Karpas-422 (cell line): ENCODE measurements around the gene RPL37A. TPM values are rescaled to one million over a fixed set of nuclear protein-coding genes. Genes with fewer than 3 reads are reported as not detected.
"Not testable (repeated sequence)": the region's sequence is repeated elsewhere in the genome, so short reads cannot be mapped to it uniquely, and the experiment has no call there.

Source experiments
- DNase-seq: peaks from one replicate; pipeline ENCODE4 v3.0.0-alpha.2; 2015
- H2AFZ ChIP-seq: fragments of 200-600 bp; sonication (generic); 2 replicates; pipeline ENCODE4 v1.6.1; 2014; ENCODE audit warnings: antibody characterized with exemption, low read length, mixed read lengths
- H3K27ac ChIP-seq: fragments of 200-600 bp; sonication (generic); 2 replicates; pipeline ENCODE4 v1.5.1; 2014; ENCODE audit warnings: mild to moderate bottlenecking, low read length, moderate library complexity
- H3K27me3 ChIP-seq: fragments of 200-600 bp; sonication (generic); 2 replicates; pipeline ENCODE4 v1.6.1; 2014; ENCODE audit warnings: low read length, mixed read lengths
- H3K36me3 ChIP-seq: fragments of 200-600 bp; sonication (generic); 2 replicates; pipeline ENCODE4 v1.6.1; 2014; ENCODE audit warnings: low read length, mixed read lengths; ENCODE audit not compliant: insufficient read depth
- H3K4me1 ChIP-seq: fragments of 200-600 bp; sonication (generic); 2 replicates; pipeline ENCODE4 v1.6.1; 2014; ENCODE audit warnings: mild to moderate bottlenecking, low read length, mixed read lengths
- H3K4me2 ChIP-seq: fragments of 200-600 bp; sonication (generic); 2 replicates; pipeline ENCODE4 v1.6.1; 2014; ENCODE audit warnings: low read length, low read depth, mild to moderate bottlenecking; ENCODE audit not compliant: poor library complexity, severe bottlenecking
- H3K4me3 ChIP-seq: fragments of 200-600 bp; sonication (generic); 2 replicates; pipeline ENCODE4 v1.5.1; 2014; ENCODE audit warnings: mild to moderate bottlenecking, antibody characterized with exemption, low read length, mixed read lengths
- H3K79me2 ChIP-seq: fragments of 200-600 bp; sonication (generic); 2 replicates; pipeline ENCODE4 v1.6.1; 2014; ENCODE audit warnings: mild to moderate bottlenecking, low read length, mixed read lengths
- H3K9ac ChIP-seq: fragments of 200-600 bp; sonication (generic); 2 replicates; pipeline ENCODE4 v1.6.0; 2014; ENCODE audit warnings: low read length
- H3K9me2 ChIP-seq: fragments of 200-600 bp; sonication (generic), shearing (Covaris generic); replicated peaks from 2 replicates; pipeline ENCODE4 v1.6.0; 2014; ENCODE audit warnings: mild to moderate bottlenecking, low read length, moderate library complexity; ENCODE audit not compliant: insufficient read depth
- H3K9me3 ChIP-seq: fragments of 300-700, 200-600 bp; sonication (generic); 2 replicates; pipeline ENCODE4 v1.6.1; 2014; ENCODE audit warnings: low read length, mixed read lengths
- H4K20me1 ChIP-seq: fragments of 200-600 bp; sonication (generic); 2 replicates; pipeline ENCODE4 v1.6.1; 2014; ENCODE audit warnings: mild to moderate bottlenecking, antibody characterized with exemption, low read length, low read depth; ENCODE audit not compliant: insufficient read depth
- total RNA-seq: library from RNA; depleted of rRNA; stranded (reverse); fragments of >200 nt; shearing (Covaris generic); gene quantifications from 2 replicates; pipeline ENCODE4 v1.2.3, GENCODE V29; 2014; ENCODE audit warnings: low replicate concordance

Gene RPL37A
- total RNA-seq, 1 experiment from 2014 or later: 7,287 TPM

DNA sequence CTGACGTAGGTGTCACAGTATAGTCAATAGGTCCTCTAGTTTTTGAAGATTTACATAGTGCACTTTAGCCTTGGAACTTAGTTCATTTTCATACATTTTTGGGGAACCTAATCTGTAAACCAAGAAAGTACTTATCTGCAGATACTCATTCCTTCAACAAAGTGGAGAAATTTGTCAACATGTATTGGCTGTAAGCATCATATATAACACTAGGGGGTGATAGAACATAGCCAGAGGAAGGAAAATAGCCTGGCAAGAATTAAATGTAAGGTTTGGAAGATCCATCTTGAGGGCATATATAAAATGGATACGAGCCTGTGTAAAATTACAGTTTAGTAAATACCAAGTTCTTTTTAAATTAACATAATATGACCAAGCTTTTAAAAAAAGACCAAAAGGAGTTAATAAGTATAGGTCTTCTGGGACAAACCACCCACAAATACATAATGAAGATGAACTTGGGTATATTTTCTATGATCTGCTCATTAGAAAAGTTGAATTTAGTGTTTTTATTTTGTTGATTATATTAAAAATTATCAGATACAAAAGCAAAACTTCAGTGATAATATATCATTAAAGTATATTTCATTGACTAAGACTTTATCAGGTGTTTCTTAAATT is 18.2 kb downstream of the RPL37A start:
- Histone ChIP-seq H3K27me3 (no peaks in the 10 kb centered on the region), H3K4me1 (no peaks in the 10 kb centered on the region), H3K9ac (no peak overlapping the region), H4K20me1 (no peaks in the 10 kb centered on the region), H3K79me2 (no peaks in the 10 kb centered on the region), H3K4me3 (no peak overlapping the region), H3K9me2 (no peaks in the 10 kb centered on the region), H3K27ac (no peak overlapping the region), H3K9me3 (no peaks in the 10 kb centered on the region), H3K4me2 (no peak overlapping the region), H2AFZ (no peak overlapping the region), H3K36me3 (no peaks in the 10 kb centered on the region)
- peak; percentile 76 for DNase-seq

GRCh38 chr2:216517447-216518225 is 19.0 kb downstream of the RPL37A start:
- H3K79me2 ChIP-seq: no peaks in the 10 kb centered on the region
- H3K4me3 ChIP-seq: no peak overlapping the region
- no peaks in the 10 kb centered on the region for H3K9me2 ChIP-seq
- no peaks in the 10 kb centered on the region for H3K9me3 ChIP-seq
- H3K9ac ChIP-seq: no peak overlapping the region
- H3K4me2 ChIP-seq: no peak overlapping the region
- no peaks in the 10 kb centered on the region for H3K36me3 ChIP-seq
- DNase-seq: no peak
- H2AFZ ChIP-seq: no peak overlapping the region
- no peak overlapping the region for H3K27ac ChIP-seq
- no peaks in the 10 kb centered on the region for H3K4me1 ChIP-seq
- H3K27me3 ChIP-seq: no peaks in the 10 kb centered on the region
- no peaks in the 10 kb centered on the region for H4K20me1 ChIP-seq

GRCh38 chr2:216518566-216519119 is 20.0 kb downstream of the RPL37A start:
- not testable (repeated sequence) for DNase-seq, H3K4me1 ChIP-seq

DNA sequence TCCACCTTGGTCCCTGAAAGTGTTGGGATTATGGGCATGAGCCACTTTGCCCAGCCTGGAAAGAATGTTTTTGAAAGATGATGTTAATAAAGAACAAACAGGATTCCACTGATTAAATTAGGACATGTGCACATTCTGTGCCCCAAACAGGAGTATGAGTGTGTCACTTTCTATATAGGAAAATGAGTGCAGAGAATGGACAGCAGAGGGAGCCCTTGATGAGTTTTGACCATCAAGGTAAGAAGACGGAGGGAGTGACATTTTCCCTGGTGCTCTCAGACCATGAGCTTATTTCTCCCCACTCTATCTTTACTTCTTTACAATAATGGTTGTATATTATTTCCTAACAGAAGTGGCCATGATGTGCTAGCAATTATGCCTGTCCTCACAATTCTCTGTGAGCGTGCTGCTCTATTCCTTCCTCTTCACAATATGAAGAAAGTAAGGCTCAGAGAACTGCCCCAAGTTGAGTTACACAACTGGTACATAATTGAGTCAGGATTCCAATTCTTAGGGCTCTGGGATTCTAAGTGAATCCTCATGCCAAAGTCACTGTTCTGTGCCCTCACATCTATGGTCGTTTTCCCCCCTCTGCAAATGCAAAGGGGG is 20.6 kb downstream of the RPL37A start:
- Histone ChIP-seq H3K27me3 (no peaks in the 10 kb centered on the region), H3K9me2 (no peaks in the 10 kb centered on the region), H3K9ac (no peak overlapping the region), H3K4me2 (no peak overlapping the region), H3K4me3 (no peak overlapping the region), H3K9me3 (no peaks in the 10 kb centered on the region), H2AFZ (no peak overlapping the region), H3K79me2 (no peaks in the 10 kb centered on the region), H3K4me1 (no peaks in the 10 kb centered on the region), H3K27ac (no peak overlapping the region), H4K20me1 (no peaks in the 10 kb centered on the region), H3K36me3 (no peaks in the 10 kb centered on the region)
- DNase-seq: peak; percentile 87

More at GRCh38 chr2:216518566-216519119, 20.0 kb downstream of the RPL37A start:
- H3K79me2 ChIP-seq, H3K9me2 ChIP-seq, H3K9ac ChIP-seq, H4K20me1 ChIP-seq, H3K4me2 ChIP-seq, H3K27ac ChIP-seq, H3K4me3 ChIP-seq, H3K36me3 ChIP-seq, H3K9me3 ChIP-seq, H2AFZ ChIP-seq, H3K27me3 ChIP-seq: not testable (repeated sequence)

DNA sequence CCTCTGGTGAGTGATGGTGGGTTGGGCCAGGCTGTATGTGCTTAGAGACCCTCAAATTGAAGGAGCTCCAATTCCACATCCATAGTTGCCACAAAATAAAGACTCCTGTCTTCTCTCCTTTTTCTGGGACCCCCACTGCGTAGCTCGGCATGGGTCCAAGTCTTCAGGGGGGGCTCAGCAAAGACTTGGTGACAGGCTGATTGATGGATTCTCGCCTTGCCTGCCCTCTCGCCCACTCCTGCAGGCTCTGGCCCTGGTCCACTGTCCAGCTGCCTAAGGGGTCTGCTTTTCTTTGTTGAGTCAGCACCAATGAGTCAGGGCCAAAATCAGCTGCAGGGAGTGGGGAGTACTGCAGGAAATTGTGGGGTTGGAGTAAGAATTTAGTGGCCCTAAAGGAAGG is 21.5 kb downstream of the RPL37A start:
- no peak overlapping the region for H3K9ac ChIP-seq
- DNase-seq: no peak
- H3K27me3 ChIP-seq: no peaks in the 10 kb centered on the region
- no peaks in the 10 kb centered on the region for H3K9me2 ChIP-seq
- H3K36me3 ChIP-seq: no peaks in the 10 kb centered on the region
- H4K20me1 ChIP-seq: no peaks in the 10 kb centered on the region
- no peak overlapping the region for H3K27ac ChIP-seq
- no peak overlapping the region for H3K4me2 ChIP-seq
- no peak overlapping the region for H2AFZ ChIP-seq
- no peaks in the 10 kb centered on the region for H3K9me3 ChIP-seq
- no peak overlapping the region for H3K4me3 ChIP-seq
- H3K79me2 ChIP-seq: no peaks in the 10 kb centered on the region
- no peaks in the 10 kb centered on the region for H3K4me1 ChIP-seq

GRCh38 chr2:216522892-216523502 is 24.4 kb downstream of the RPL37A start:
- Histone ChIP-seq H3K9ac (no peak overlapping the region), H3K36me3 (no peaks in the 10 kb centered on the region), H3K27me3 (no peaks in the 10 kb centered on the region), H3K79me2 (no peaks in the 10 kb centered on the region), H3K9me3 (no peaks in the 10 kb centered on the region), H3K27ac (no peak overlapping the region), H4K20me1 (no peaks in the 10 kb centered on the region), H2AFZ (no peak overlapping the region), H3K4me2 (no peak overlapping the region), H3K9me2 (no peaks in the 10 kb centered on the region), H3K4me3 (no peak overlapping the region), H3K4me1 (no peaks in the 10 kb centered on the region)
- DNase-seq: no peak

DNA sequence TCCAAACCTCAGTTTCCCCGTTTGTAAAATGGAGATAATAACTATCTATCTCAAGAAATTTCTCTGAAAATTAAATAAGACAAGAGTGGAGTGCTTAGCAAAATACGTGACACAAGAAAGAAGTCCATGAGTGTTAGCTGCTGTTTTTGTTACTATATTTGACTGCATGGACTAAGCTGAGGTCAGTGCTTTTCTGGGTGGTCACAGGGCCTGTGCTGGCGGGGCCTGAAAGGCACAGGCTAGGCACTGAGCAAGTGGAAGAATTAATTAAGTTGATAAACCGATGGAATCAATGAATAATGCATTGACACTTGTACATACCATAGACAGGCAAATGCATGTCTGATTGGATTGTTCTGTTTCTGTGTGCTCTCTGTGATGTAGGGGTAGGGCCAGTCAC is 27.3 kb downstream of the RPL37A start:
- Histone ChIP-seq H3K27me3 (no peaks in the 10 kb centered on the region), H3K36me3 (no peaks in the 10 kb centered on the region), H2AFZ (no peak overlapping the region), H3K79me2 (no peaks in the 10 kb centered on the region), H3K9me3 (no peaks in the 10 kb centered on the region), H3K9ac (no peak overlapping the region), H3K9me2 (no peaks in the 10 kb centered on the region), H4K20me1 (no peaks in the 10 kb centered on the region), H3K4me2 (no peak overlapping the region), H3K4me1 (no peaks in the 10 kb centered on the region), H3K4me3 (no peak overlapping the region), H3K27ac (no peak overlapping the region)
- no peak for DNase-seq

DNA sequence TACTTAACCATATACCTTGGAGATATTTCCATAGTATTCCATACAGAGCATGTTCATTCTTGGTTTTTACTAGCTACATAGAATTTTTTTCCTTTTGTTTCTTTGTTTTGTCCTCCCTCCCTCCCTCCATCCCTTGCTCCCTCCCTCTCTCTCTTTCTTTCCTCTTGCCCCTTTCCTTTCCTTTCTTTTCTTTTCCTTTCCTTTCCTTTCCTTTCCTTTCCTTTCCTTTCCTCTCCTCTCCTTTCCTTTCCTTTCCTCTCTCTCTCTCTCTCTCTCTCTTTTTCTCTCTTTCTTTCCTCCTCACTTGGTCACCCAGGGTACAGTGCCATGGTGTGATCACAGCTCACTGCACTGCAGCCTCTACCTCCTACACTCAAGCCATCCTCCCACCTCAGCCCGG is 28.3 kb downstream of the RPL37A start:
- no peak overlapping the region for H3K27ac ChIP-seq
- H3K4me2 ChIP-seq: no peak overlapping the region

More for the DNA sequence above, 28.3 kb downstream of the RPL37A start:
- Histone ChIP-seq H3K4me3 (no peak overlapping the region), H3K27me3 (no peaks in the 10 kb centered on the region), H3K36me3 (no peaks in the 10 kb centered on the region), H3K9ac (no peak overlapping the region), H3K9me2 (no peaks in the 10 kb centered on the region), H3K9me3 (no peaks in the 10 kb centered on the region), H3K4me1 (no peaks in the 10 kb centered on the region), H2AFZ (no peak overlapping the region), H3K79me2 (no peaks in the 10 kb centered on the region), H4K20me1 (no peaks in the 10 kb centered on the region)
- DNase-seq: no peak
